Kidney (tissue), 14 donors: ENCODE results near the gene OR52E5. TPM values are rescaled to one million over a fixed set of nuclear protein-coding genes. Genes with fewer than 3 reads are reported as not detected.

Source experiments
- DNase-seq, 5 donors: peaks; one replicate each; pipeline ENCODE4 v3.0.0-alpha.2; 2013 to 2020
- FAIRE-seq: peaks from 2 replicates; lab custom pipeline; 2012; peaks lifted over from hg19 to GRCh38; lab: Jason Lieb, UNC
- H3K27ac ChIP-seq, 2 donors: one replicate each; pipeline ENCODE4 v1.7.0; 2013; ENCODE audit warnings: low read depth in 2 of 2, low read length in 2 of 2, inconsistent platforms in 1 of 2
- H3K27me3 ChIP-seq: one replicate; pipeline ENCODE4 v1.7.1; 2013; ENCODE audit warnings: low read length, inconsistent platforms; ENCODE audit not compliant: control insufficient read depth, insufficient read depth
- H3K36me3 ChIP-seq, 3 donors: one replicate each; pipeline versions ENCODE4 v1.7.0 to v1.7.1; 2013; ENCODE audit warnings: low read length in 3 of 3, control low read depth in 1 of 3, inconsistent platforms in 1 of 3; ENCODE audit not compliant: insufficient read depth in 3 of 3, control insufficient read depth in 2 of 3
- H3K4me1 ChIP-seq, 3 donors: one replicate each; pipeline versions ENCODE4 v1.7.0 to v1.7.1; 2013; ENCODE audit warnings: low read length in 3 of 3, inconsistent platforms in 1 of 3, low read depth in 1 of 3; ENCODE audit not compliant: control insufficient read depth in 2 of 3, insufficient read depth in 2 of 3
- H3K4me3 ChIP-seq, 3 donors: one replicate each; pipeline versions ENCODE4 v1.7.0 to v1.8.1; 2013; ENCODE audit warnings: low read length in 3 of 3, control low read depth in 1 of 3, inconsistent platforms in 1 of 3
- H3K9ac ChIP-seq, 3 donors: one replicate each; pipeline versions ENCODE4 v1.7.0 to v1.7.1; 2013; ENCODE audit warnings: low read length in 3 of 3, control low read depth in 1 of 3, inconsistent platforms in 1 of 3
- H3K9me3 ChIP-seq, 3 donors: one replicate each; pipeline versions ENCODE4 v1.7.0 to v1.7.1; 2013; ENCODE audit warnings: low read length in 3 of 3, control low read depth in 1 of 3, inconsistent platforms in 1 of 3; ENCODE audit not compliant: control insufficient read depth in 2 of 3, insufficient read depth in 1 of 3
- CTCF ChIP-seq: IDR thresholded peaks from 3 replicates; pipeline ENCODE4 v1.5.1; 2012; ENCODE audit warnings: mild to moderate bottlenecking, moderate library complexity, borderline replicate concordance; ENCODE audit not compliant: insufficient read depth; ENCODE audit errors: extremely low read depth
- intact Hi-C: fragments of 100-400 bp; cut with DNase I; formaldehyde crosslinking; loops from one replicate; pipeline ENCODE4 v1.11.1; 2022
- polyA plus RNA-seq: library from polyadenylated mRNA; stranded (reverse); fragments of 350-450 nt; fragmentation: Illumina TruSeq; extraction: RNeasy Lipid Tissue Mini Kit (QIAGEN cat#74804); gene quantifications from one replicate; pipeline ENCODE4 v1.2.3, GENCODE V29; 2014; ENCODE audit warnings: low read depth, low replicate concordance; ENCODE audit not compliant: insufficient read depth
- total RNA-seq: library from RNA; stranded (reverse); fragmentation: NEBNext Ultra II Directional; extraction: Animal tissue kit (Norgen Biotek cat#: 25700); gene quantifications from one replicate; pipeline ENCODE4 v1.2.1, GENCODE V29; 2021
- donor health status: control.
- donor health status: control.
- donor health status: control.
- donor health status: control.
- donor health status: control.
- donor health status: DM: yes; HTN: yes; CAD: no.
- donor health status: Normal renal cell carcinoma (clear cell type).

Gene OR52E5
- total and polyA plus RNA-seq, 2 donors from 2014 or later = not detected

GRCh38 chr11:5932671-5933070 is 39.7 kb downstream of the OR52E5 start:
- Histone ChIP-seq H3K4me1 (no peaks in the 10 kb centered on the region), H3K27me3 (no peaks in the 10 kb centered on the region), H3K27ac (no peak overlapping the region), H3K4me3 (no peak overlapping the region), H3K36me3 (no peaks in the 10 kb centered on the region), H3K9ac (no peak overlapping the region), H3K9me3 (no peaks in the 10 kb centered on the region)
- intact Hi-C loops = no loop called here
- DNase-seq = no peak
- no peak for FAIRE-seq
- TF ChIP-seq CTCF = no peak

DNA sequence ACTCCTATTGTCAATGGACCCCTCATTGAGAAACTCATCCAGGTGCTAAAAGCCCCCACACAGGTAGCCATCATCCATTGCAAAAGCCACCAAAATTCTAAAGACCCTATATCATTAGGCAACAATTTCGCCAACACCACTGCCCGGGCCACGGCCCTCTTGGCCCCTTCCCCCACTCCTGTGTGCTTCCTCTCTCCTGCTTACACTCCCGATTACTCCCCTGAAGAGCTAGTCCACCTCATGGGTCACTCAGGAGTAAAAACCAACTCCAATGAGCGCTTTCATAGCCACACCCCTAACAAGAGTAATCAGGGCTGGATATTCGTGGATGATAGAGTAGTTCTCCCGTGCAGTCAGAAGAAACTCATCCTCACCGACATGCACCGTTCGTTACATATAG is 40.1 kb downstream of the OR52E5 start:
- no peak overlapping the region for H3K9ac ChIP-seq
- no peaks in the 10 kb centered on the region for H3K36me3 ChIP-seq
- FAIRE-seq (no peak), DNase-seq (no peak)
- H3K9me3 ChIP-seq = no peaks in the 10 kb centered on the region
- H3K4me3 ChIP-seq = no peak overlapping the region
- intact Hi-C loops = no loop called here
- no peak for TF ChIP-seq CTCF
- H3K4me1 ChIP-seq = no peaks in the 10 kb centered on the region
- no peak overlapping the region for H3K27ac ChIP-seq
- no peaks in the 10 kb centered on the region for H3K27me3 ChIP-seq

DNA sequence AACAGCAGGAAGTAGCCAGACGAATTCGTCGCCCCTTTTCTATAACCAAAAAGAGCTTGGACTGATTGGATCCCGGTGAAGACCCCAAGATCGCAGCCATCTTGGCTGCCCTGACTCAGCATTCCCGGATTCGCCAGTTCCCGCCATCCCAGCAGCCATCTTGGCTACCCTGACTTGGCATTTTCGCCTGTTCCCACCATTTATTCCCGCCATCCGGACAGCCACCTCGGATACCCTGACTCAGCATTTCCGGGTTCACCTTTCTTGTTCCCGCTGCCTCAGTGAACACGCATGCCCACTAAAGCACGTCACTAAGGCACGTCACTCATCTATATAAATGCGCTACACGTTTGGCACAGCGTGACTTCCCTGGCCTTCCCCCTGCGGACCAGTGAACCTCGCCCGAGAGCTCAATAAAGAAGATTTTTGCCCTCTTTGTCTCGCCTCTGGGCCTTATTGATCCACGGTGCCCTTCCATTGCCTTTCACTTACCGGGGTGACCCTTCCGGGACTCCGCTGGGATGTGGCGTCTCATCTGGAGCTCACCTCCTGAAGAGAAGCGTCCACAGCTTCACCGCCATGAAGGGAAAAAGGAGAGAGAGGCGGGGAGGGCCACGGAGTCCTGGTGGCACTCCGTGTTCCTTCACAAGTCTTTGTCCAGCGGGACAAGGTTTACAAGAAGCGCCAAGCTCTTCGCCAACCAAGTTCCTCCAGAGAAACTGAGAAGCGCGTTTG is 45.0 kb downstream of the OR52E5 start:
- H3K4me1 ChIP-seq = no peaks in the 10 kb centered on the region
- intact Hi-C loops = no loop called here
- no peak overlapping the region for H3K9ac ChIP-seq
- DNase-seq (no peak), FAIRE-seq (no peak)
- H3K27ac ChIP-seq = no peak overlapping the region
- H3K36me3 ChIP-seq = no peaks in the 10 kb centered on the region
- no peak for TF ChIP-seq CTCF
- no peaks in the 10 kb centered on the region for H3K9me3 ChIP-seq
- no peaks in the 10 kb centered on the region for H3K27me3 ChIP-seq
- no peak overlapping the region for H3K4me3 ChIP-seq

DNA sequence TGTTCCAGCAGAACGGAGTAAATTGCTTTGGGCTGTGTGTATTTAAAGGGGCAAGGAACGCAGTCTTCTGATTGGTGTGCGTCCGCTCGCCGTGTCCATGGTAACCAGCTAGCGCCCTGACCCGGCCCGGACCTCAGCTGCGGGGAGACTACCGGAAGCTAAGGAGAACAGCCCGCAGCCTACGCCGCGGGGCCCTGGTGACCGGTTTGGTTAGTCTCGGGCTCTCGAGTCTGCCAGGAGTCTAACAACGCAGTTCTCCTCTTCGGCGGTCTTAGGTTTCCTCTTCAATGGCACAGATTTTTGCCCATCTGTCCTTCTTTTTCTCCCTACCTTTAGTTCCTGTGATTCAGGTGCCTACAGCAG is 45.6 kb downstream of the OR52E5 start:
- no peaks in the 10 kb centered on the region for H3K4me1 ChIP-seq
- H3K9ac ChIP-seq = no peak overlapping the region
- no peak for TF ChIP-seq CTCF
- H3K4me3 ChIP-seq = no peak overlapping the region
- H3K27me3 ChIP-seq = no peaks in the 10 kb centered on the region
- FAIRE-seq (no peak), DNase-seq (no peak)
- no peak overlapping the region for H3K27ac ChIP-seq
- H3K36me3 ChIP-seq = no peaks in the 10 kb centered on the region
- intact Hi-C loops = no loop called here
- H3K9me3 ChIP-seq = no peaks in the 10 kb centered on the region
